Erythroblast (primary cell): ENCODE results near the gene OR8H2.
"Not testable (repeated sequence)": the region's sequence is repeated elsewhere in the genome, so short reads cannot be mapped to it uniquely, and the experiment has no call there.

ENCODE experiments used
- DNase-seq, 2 experiments: peaks; one replicate each; lab custom pipeline; 2025; lab: John Stamatoyannopoulos, UW
- GATA1 ChIP-seq: IDR thresholded peaks from 2 replicates; pipeline ENCODE4 v1.6.1; 2011; ENCODE audit warnings: low read depth, mild to moderate bottlenecking, control low read depth, low read length, moderate library complexity
- POLR2A ChIP-seq: IDR thresholded peaks from 2 replicates; pipeline ENCODE4 v1.6.1; 2011; ENCODE audit warnings: mild to moderate bottlenecking, low read length

Gene OR8H2, protein sequence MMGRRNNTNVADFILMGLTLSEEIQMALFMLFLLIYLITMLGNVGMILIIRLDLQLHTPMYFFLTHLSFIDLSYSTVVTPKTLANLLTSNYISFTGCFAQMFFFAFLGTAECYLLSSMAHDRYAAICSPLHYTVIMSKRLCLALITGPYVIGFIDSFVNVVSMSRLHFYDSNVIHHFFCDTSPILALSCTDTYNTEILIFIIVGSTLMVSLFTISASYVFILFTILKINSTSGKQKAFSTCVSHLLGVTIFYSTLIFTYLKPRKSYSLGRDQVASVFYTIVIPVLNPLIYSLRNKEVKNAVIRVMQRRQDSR

DNA sequence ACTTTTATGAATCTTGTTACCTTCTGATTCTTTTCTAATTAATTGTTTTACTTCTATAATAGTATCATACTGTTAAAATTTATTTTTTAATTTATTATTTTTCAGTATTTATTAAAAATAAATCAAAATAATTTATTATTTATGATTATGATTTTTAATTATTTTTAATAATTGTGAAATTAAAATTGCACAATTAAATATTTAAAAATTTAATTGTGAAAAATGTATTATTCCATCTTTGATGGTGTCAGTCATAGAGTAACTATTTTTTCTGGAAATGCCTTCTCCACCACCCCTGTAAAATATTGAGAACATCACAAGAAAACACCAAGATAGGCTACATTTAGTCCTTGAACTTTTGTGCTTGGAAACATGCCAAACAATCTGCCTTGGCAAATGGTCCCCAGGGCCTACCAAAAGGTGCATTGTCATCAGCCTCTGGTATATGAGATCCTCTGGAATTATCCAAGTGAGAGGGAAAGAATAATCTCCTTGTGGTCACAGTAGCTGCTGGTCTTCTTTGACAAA is at the start of gene OR8H2:
OR8H2 (plus strand) TSS at position 478 of the 528 bp plus-strand sequence. CDS start 1,356 bp downstream, outside the sequence.
- TF ChIP-seq GATA1 (no peak), POLR2A (no peak)
- no peak for DNase-seq

- DNase-seq, result not testable (repeated sequence)
These were observed 47.1 kb upstream of the OR8H2 start for GRCh38 chr11:56056366-56056765.

DNA sequence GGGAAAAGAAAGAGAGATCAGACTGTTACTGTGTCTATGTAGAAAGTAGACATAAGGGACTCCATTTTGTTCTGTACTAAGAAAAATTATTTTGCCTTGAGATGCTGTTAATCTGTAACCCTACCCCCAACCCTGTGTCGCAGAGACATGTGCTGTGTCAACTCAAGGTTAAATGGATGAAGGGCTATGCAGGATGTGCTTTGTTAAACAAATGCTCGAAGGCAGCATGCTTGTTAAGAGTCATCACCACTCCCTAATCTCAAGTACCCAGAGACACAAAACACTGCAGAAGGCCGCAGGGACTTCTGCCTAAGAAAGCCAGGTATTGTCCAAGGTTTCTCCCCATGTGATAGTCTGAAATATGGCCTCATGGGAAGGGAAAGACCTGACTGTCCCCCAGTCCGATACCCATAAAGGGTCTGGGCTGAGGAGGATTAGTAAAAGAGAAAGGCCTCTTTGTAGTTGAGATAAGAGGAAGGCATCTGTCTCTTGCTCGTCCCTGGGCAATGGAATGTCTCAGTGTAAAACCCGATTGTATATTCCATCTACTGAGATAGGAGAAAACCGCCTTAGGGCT is 45.7 kb upstream of the OR8H2 start:
- DNase-seq, result not testable (repeated sequence)

DNA sequence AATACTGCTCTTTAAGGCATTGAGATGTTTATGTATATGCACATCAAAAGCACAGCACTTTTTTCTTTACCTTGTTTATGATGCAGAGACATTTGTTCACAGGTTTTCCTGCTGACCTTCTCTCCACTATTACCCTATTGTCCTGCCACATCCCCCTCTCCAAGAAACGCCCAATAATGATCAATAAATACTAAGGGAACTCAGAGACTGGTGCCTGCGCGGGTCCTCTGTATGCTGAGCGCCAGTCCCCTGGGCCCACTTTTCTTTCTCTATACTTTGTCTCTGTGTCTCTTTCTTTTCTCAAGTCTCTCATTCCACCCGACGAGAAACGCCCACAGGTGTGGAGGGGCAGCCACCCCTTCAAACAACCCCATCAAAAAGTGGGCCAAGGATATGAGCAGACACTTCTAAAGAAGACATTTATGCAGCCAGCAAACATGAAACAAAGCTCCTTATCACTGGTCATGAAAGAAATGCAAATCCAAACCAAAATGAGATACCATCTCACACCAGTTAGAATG is 45.2 kb upstream of the OR8H2 start:
- DNase-seq, result not testable (repeated sequence)

DNA sequence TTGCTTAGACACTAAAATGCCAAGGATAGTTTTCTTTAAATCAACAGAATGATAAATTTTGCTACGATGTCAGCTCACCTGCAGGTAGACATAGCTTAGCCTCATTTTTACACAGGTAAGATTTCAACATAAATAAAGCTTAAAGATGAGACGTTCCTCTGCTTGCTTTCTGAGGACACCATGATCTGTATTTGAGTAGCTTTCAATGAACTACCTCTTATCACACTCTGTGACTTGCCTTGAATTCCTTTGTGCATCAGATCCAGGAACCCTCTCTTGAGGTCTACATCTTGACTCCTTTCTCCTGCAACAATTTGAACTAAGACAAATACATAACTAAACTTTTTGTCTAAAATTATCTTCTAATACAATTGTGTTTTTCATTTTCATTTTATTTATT is 36.5 kb upstream of the OR8H2 start:
- TF ChIP-seq POLR2A, result no peak
- TF ChIP-seq GATA1, result no peak
- DNase-seq, result no peak

DNA sequence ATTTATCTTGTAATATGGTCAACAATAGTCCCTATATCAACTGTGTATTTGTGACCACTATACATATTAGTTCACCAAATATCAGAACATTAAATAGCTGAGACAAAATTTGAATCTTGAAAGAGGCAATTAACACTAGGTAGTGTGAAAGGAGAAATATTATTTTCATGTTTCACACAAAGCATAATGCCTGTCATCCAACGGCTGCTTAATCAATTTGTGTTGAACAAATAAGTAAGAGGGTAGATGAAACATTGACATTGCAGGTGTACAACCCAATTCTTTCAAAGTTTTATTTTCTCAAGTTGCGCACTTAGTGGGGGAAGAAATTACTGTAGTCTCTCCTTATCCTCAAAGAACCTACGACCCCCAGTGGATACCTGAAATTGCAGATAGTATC is 13.8 kb upstream of the OR8H2 start:
- no peak for TF ChIP-seq GATA1
- no peak for TF ChIP-seq POLR2A
- DNase-seq, result no peak

DNA sequence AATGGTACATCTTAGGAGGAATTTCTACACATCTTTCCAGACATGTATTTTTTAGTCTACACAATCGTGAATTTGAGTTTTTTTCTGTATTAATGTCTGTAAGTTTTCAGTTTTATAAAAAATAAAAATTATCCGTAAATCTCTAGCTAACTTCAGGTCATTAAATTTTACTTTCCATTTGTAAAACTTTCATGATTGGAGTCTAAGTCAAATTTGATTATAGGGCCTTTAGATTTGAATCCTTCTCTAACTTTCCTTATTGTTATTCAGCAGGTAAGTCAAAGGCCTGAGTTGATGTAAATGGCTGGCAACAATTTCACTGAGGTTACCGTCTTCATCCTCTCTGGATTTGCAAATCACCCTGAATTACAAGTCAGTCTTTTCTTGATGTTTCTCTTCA is 10.5 kb upstream of the OR8H2 start, which contains the start of gene OR8I2:
OR8I2 (plus strand) TSS at position 301 of the 400 bp plus-strand sequence; CDS start at position 301, 0 bp downstream.
- DNase-seq, result no peak
- no peak for TF ChIP-seq GATA1
- no peak for TF ChIP-seq POLR2A

- DNase-seq, result no peak
- TF ChIP-seq GATA1, result no peak
- TF ChIP-seq POLR2A, result no peak
These were observed 18.6 kb downstream of the OR8H2 start, which contains the start of gene OR8H3 for GRCh38 chr11:56122073-56122472. OR8H3 (plus strand) TSS chr11:56122373; CDS start chr11:56122373, 0 bp downstream.

- TF ChIP-seq POLR2A, result no peak
- no peak for TF ChIP-seq GATA1
- no peak for DNase-seq
These were observed 36.7 kb downstream of the OR8H2 start, which contains the start of gene OR8J3 for GRCh38 chr11:56140151-56140661. OR8J3 (minus strand) TSS chr11:56140201; CDS start chr11:56137718, 2,483 bp downstream.

DNA sequence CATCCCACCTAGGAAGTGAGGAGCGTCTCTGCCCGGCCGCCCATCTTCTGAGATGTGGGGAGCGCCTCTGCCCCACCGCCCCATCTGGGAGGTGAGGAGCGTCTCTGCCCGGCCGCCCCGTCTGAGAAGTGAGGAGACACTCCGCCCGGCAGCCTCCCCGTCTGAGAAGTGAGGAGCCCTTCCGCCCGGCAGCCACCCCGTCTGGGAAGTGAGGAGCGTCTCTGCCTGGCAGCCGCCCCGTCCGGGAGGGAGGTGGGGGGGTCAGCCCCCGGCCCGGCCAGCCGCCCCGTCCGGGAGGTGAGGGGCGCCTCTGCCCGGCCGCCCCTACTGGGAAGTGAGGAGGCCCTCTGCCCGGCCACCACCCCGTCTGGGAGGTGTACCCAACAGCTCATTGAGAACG is 40.2 kb downstream of the OR8H2 start:
- DNase-seq, result not testable (repeated sequence)

GRCh38 chr11:56151376-56151775 is 47.9 kb downstream of the OR8H2 start:
- no peak for TF ChIP-seq GATA1
- TF ChIP-seq POLR2A, result no peak
- no peak for DNase-seq

- no peak for TF ChIP-seq POLR2A
- no peak for TF ChIP-seq GATA1
- no peak for DNase-seq
These were observed 48.8 kb downstream of the OR8H2 start for GRCh38 chr11:56152333-56152732.
